C4-2B (cell line): ENCODE measurements around the gene OSBP.

ENCODE experiments used
- H3K27ac ChIP-seq: fragments of 450-650 bp; 2 replicates; pipeline ENCODE4 v1.5.1; 2017
- ZFX ChIP-seq: fragments of 450-650 bp; IDR thresholded peaks from 2 replicates; pipeline ENCODE4 v1.6.1; 2017
- TF ChIP-seq, protein P1 (sequence below): fragments of 450-650 bp; conservative IDR thresholded peaks from 2 replicates; pipeline ENCODE4 v1.5.1; 2017; ENCODE audit warnings: mild to moderate bottlenecking

The OSBP gene, protein sequence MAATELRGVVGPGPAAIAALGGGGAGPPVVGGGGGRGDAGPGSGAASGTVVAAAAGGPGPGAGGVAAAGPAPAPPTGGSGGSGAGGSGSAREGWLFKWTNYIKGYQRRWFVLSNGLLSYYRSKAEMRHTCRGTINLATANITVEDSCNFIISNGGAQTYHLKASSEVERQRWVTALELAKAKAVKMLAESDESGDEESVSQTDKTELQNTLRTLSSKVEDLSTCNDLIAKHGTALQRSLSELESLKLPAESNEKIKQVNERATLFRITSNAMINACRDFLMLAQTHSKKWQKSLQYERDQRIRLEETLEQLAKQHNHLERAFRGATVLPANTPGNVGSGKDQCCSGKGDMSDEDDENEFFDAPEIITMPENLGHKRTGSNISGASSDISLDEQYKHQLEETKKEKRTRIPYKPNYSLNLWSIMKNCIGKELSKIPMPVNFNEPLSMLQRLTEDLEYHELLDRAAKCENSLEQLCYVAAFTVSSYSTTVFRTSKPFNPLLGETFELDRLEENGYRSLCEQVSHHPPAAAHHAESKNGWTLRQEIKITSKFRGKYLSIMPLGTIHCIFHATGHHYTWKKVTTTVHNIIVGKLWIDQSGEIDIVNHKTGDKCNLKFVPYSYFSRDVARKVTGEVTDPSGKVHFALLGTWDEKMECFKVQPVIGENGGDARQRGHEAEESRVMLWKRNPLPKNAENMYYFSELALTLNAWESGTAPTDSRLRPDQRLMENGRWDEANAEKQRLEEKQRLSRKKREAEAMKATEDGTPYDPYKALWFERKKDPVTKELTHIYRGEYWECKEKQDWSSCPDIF

DNA sequence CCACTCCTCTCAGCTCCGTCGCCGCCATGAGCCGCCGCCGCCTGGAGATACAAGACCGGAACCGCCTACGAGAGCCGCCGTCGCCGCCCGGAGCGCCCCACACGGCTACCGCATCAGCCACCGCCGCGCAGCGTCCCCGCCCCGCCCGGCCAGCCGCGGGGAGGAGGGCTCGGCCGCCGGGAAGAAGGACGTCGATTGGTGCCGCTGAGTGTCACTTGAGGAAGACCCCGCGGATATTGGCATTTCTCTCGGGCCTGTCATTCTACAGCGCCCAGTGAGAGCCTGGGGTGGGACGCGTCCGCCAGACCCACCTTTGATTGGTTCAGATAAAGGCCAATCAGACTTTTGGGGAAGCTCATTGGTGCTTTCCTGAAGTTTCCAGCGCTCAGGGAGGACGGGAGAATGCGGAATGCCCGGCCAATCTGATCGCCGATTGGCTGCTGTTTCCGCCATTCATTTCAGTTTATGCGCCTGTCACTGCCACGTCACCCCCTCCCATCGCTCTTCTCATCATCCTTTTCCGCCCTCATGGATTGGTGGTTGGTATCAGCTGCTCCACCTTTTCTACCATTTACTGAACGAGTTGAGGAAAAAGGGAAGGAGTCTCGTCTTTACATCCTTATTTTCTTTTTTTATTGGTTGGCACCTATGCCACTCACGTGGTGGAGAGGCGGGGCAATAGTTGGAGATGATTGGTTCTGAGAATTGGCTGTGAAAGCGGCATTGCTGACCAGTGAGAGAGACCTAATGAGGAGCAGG is at the start of gene OSBP:
TSS of gene OSBP (minus strand) at position 138 of the 759 bp plus-strand sequence. CDS start at position 28, 110 bp downstream.
- TF ChIP-seq, protein P1, sequence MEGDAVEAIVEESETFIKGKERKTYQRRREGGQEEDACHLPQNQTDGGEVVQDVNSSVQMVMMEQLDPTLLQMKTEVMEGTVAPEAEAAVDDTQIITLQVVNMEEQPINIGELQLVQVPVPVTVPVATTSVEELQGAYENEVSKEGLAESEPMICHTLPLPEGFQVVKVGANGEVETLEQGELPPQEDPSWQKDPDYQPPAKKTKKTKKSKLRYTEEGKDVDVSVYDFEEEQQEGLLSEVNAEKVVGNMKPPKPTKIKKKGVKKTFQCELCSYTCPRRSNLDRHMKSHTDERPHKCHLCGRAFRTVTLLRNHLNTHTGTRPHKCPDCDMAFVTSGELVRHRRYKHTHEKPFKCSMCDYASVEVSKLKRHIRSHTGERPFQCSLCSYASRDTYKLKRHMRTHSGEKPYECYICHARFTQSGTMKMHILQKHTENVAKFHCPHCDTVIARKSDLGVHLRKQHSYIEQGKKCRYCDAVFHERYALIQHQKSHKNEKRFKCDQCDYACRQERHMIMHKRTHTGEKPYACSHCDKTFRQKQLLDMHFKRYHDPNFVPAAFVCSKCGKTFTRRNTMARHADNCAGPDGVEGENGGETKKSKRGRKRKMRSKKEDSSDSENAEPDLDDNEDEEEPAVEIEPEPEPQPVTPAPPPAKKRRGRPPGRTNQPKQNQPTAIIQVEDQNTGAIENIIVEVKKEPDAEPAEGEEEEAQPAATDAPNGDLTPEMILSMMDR = no peak; the same call in 1 of the 2 replicates
- TF ChIP-seq ZFX = no peak; the same call in 1 of the 2 replicates
- peak within 1 kb of the TSS; percentile 90 for H3K27ac ChIP-seq

DNA sequence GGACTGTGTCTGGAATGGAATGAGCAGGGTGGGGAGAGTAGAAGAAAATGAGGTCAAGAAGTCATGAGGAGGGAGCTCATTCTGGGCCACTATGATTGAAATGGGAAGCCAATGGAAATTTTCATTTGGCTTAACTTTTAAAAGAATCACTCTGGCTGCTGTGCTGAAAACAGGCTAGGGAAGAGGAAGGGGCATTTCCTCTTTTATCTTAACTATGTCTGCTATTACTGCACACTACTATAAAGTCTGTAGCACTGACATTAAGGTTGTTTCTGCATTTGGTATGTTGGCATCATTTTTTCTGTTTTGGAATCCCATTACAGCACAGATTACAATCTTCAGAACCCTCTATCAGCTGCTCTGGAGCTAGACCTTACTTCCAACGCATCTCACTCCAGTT is 45.0 kb upstream of the OSBP start:
- H3K27ac ChIP-seq = no peak overlapping the region
- TF ChIP-seq ZFX = no peak
- TF ChIP-seq, protein P1 = no peak

DNA sequence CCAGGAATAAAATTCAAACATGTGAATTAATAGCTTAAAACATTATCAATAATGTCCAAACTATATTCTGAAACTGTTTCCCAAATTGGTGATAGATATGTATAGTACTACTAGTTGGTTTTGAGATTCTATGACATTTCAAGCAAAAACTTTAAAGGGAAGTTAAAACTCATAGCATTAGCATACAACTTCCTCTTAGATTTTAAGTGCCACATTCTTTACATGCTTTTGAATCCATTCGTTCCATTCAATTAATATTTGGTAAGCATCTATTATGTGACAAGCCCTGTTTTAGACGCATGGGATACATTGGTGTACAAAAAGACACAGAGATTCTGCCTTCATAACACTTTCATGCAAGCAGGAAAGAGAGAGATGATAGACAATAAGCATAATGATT is 44.4 kb upstream of the OSBP start:
- H3K27ac ChIP-seq = no peak overlapping the region
- no peak for TF ChIP-seq ZFX
- TF ChIP-seq, protein P1 = no peak

DNA sequence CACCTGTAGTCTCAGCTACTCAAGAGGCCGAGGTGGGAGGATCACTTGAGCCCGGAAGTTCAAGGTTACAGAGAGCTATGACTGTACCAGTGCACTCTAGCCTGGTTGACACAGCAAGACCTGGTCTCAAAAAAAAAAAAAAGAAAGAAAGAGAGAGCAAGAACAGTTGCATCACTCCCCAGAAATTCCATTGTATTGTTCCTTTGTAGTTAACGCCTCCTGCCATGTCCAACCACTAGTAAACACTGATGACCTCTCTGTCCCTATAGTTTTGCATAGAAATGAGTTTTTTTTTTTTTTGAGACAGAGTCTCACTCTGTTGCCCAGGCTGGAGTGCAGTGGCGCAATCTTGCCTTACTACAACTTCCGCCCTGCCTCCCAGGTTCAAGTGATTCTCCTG is 42.5 kb upstream of the OSBP start:
- no peak for TF ChIP-seq ZFX
- TF ChIP-seq, protein P1 = no peak
- H3K27ac ChIP-seq = no peak overlapping the region

DNA sequence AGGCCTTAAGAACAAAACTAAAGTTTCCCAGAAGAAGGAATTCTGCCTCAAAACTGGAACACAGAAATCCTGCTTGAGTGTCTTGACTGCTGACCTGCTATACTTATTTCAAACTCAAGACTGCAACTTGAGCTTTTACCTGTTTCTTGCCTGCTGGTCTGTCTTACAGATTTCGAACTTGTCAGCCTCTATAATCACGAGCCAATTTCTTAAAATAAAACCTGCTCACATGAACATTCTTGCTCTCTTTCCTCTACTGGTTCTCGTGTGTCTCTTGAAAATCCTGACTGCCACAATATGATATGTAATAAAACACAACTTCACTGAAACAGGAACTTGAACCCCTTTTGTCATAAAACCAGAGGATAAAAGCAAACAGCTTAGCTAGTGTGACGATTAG is 39.3 kb upstream of the OSBP start:
- H3K27ac ChIP-seq = no peak overlapping the region
- TF ChIP-seq, protein P1 = no peak
- TF ChIP-seq ZFX = no peak

DNA sequence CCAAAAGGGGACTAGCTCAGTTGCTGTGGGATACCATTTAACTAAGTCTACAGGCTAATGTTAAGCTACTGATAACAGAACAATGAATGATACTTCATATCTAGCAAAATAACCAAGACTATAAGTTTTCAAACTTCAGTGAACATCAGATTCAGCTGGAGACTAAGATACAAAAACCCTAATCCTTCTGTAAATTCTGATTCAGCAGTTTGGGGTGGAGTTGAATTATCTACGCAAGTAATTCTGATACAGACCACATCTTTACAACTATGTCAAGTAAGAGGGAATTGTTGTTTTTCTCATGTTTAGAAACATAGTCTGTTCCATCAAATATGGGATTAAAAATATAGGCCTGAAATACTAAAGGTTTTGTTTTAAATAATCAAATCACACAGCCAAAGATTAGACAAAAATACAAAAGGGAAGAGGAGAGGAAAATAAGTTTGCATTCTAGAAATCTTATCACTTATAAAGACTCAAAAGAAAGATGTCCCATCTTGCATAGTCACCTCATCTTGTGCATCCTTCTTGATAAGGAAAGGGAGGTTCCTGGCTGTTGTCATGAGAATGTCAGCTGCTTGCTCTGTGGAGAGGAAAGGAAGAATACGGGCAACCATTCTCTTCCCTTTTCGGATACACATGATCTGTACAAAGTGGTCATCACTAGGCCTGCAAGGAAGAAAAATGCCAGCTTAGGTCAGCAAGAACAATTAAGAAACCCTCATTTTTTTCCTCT is 31.8 kb upstream of the OSBP start:
- no peak overlapping the region for H3K27ac ChIP-seq
- TF ChIP-seq, protein P1 = no peak
- TF ChIP-seq ZFX = no peak
